ENCODE results near the gene ABRAXAS1. TPM values are rescaled to one million over a fixed set of nuclear protein-coding genes. Genes with fewer than 3 reads are reported as not detected.

Gene ABRAXAS1
- total and polyA plus RNA-seq, 2 of the 8 experiments (the other 6 are each of a cell fraction or from before 2014, with no cell fraction given), result 11.4 to 32.1 TPM

DNA sequence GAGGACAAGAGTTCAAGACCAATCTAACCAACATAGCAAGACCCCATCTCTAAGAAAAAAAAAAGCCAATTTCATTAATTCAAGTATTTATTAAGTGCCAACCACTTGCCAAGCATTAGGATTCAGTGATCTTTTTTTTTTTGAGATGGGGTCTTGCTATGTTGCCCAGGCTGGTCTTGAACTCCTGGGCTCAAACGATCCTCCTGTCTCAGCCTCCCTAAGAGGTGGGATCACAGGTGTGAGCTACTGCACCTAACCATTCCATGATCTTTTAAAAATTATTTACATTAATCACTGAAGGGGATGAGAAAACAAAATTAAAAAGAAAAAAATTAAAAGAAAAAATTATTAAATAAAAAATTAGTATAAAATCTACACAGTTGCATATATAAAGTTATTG is 53.7 kb downstream of the ABRAXAS1 start:
- Histone ChIP-seq H3K9ac (replicated peaks in 1 of 4; ENCODE audit: extremely low read depth in 1 of 4, low read depth in 3 of 4, low read length in 3 of 4) (no peak overlapping the region), H3K56ac (replicated peaks; ENCODE audit: insufficient read length, low read depth, low read length) (no peak overlapping the region), H4K91ac (replicated peaks; ENCODE audit: insufficient read length, low read length) (no peak overlapping the region), H3K4me2 (ENCODE audit: insufficient read depth in 1 of 2, low read depth in 2 of 2, low read length in 2 of 2) (no peak overlapping the region), H4K20me1 (replicated peaks in 1 of 2; ENCODE audit: control insufficient read depth in 1 of 2, insufficient read depth in 2 of 2, low read length in 2 of 2) (no peaks in the 10 kb centered on the region), H2BK12ac (ENCODE audit: low read depth, low read length) (no peak overlapping the region), H3K27ac (ENCODE audit: low read depth, low read length) (no peak overlapping the region), H2BK5ac (ENCODE audit: low read depth, low read length) (no peak overlapping the region), H3K36me3 (ENCODE audit: control insufficient read depth in 2 of 4, insufficient read depth in 4 of 4, low read length in 3 of 4) (no peaks in the 10 kb centered on the region), H2BK120ac (replicated peaks; ENCODE audit: low read depth, low read length) (no peak overlapping the region), H3K4ac (replicated peaks; ENCODE audit: insufficient read length, low read depth, low read length) (no peak overlapping the region), H3K14ac (ENCODE audit: insufficient read length) (no peak overlapping the region), H3K23ac (ENCODE audit: insufficient read length) (no peak overlapping the region), H2BK20ac (ENCODE audit: low read length) (no peak overlapping the region), H2AFZ (ENCODE audit: low read length) (no peak overlapping the region), H2AK5ac (ENCODE audit: low read depth, low read length) (no peak overlapping the region), H3K4me3 (ENCODE audit: extremely low read depth in 1 of 4, insufficient read depth in 2 of 4, low read depth in 3 of 4, low read length in 4 of 4) (no peak overlapping the region), H4K8ac (ENCODE audit: extremely low read depth, insufficient read depth, low read length) (no peak overlapping the region), H3K27me3 (replicated peaks in 1 of 4; ENCODE audit: control insufficient read depth in 3 of 4, extremely low read depth in 1 of 4, insufficient read depth in 3 of 4, low read length in 3 of 4) (peaks cover 0 to 1% (median 0%) of the 10 kb centered on the region in 4 experiments; a peak in 1 of 7 replicates), H3K18ac (ENCODE audit: extremely low read depth, low read length) (no peak overlapping the region), H2BK15ac (ENCODE audit: low read length) (no peak overlapping the region), H3K4me1 (replicated peaks in 1 of 4; ENCODE audit: control insufficient read depth in 3 of 4, insufficient read depth in 4 of 4, low read length in 3 of 4) (no peaks in the 10 kb centered on the region), H3K79me1 (ENCODE audit: low read depth, low read length) (no peaks in the 10 kb centered on the region), H3K9me3 (ENCODE audit: insufficient read depth in 2 of 2, low read depth in 1 of 2, low read length in 1 of 2) (no peaks in the 10 kb centered on the region), H4K5ac (ENCODE audit: insufficient read length, low read depth, low read length) (no peak overlapping the region), H3K23me2 (ENCODE audit: low read depth, low read length) (no peaks in the 10 kb centered on the region), H3K79me2 (ENCODE audit: control insufficient read depth in 1 of 2, insufficient read depth in 2 of 2, low read length in 2 of 2) (no peaks in the 10 kb centered on the region)
- CTCF ChIA-PET (ENCODE audit: partially characterized antibody), result interaction anchor here (0.6 to 0.7 kb wide), 2 partner anchors 64 to 1622 kb away, joined by 3 read pairs; no protein-coding TSS in a partner anchor
- 100% methylated on average over 1 of the region's 1 CpG; no CpG with 5 or more reads in 1 of the 2 experiments for WGBS, 2 experiments (ENCODE audit: extremely low coverage in 1 of 2, insufficient coverage in 1 of 2, insufficient read length in 1 of 2, insufficient replicate concordance in 2 of 2, low coverage in 1 of 2, low lambda C conversion rate in 2 of 2, missing lambda C conversion rate in 1 of 2)
- TF ChIP-seq SP1 (IDR thresholded peaks at IDR 0.05; ENCODE audit: low read depth, low read length), result no peak
- no peak for TF ChIP-seq TAF1 (IDR thresholded peaks at IDR 0.05; ENCODE audit: low read depth, low read length)
- no peak for TF ChIP-seq YY1 (IDR thresholded peaks at IDR 0.05; ENCODE audit: low read depth, low read length)
- TF ChIP-seq TAF7 (optimal IDR thresholded peaks at IDR 0.05; ENCODE audit: borderline replicate concordance, low read depth, low read length), result no peak
- TF ChIP-seq ATF3 (IDR thresholded peaks at IDR 0.05; ENCODE audit: insufficient read depth, low read depth, low read length), result no peak
- TF ChIP-seq EP300 (IDR thresholded peaks at IDR 0.05; ENCODE audit: borderline replicate concordance in 1 of 2, low read depth in 2 of 2, low read length in 2 of 2), result no peak
- TF ChIP-seq CHD1 (IDR thresholded peaks at IDR 0.05; ENCODE audit: low read depth, low read length), result no peak
- FAIRE-seq (no peak), DNase-seq (ENCODE audit: low read depth in 1 of 2, low spot score in 2 of 2) (no peak)
- POLR2A ChIA-PET (ENCODE audit: partially characterized antibody), result no interaction called here

Measured in H1 (cell line).